ENCODE measurements around the gene IFNG-AS1. TPM values are rescaled to one million over a fixed set of nuclear protein-coding genes. Genes with fewer than 3 reads are reported as not detected.

IFNG-AS1 gene
- total RNA-seq, 4 donors from 2014 or later = not detected

- no peak for ATAC-seq
- H3K4me3 ChIP-seq = no peak overlapping the region
These were observed 48.5 kb downstream of the IFNG-AS1 start for GRCh38 chr12:68037616-68038255.

GRCh38 chr12:68038650-68039049, 49.4 kb downstream of the IFNG-AS1 start:
- Histone ChIP-seq H3K9me3 (no peaks in the 10 kb centered on the region), H3K27ac (no peak overlapping the region), H3K4me3 (no peak overlapping the region), H3K36me3 (no peaks in the 10 kb centered on the region), H3K27me3 (no peaks in the 10 kb centered on the region), H3K4me1 (peaks cover 0 to 3% (median 0%) of the 10 kb centered on the region in 3 donors)
- no peak for ATAC-seq
- WGBS, 2 donors (ENCODE audit: low coverage in 1 of 2) = 66 to 73% methylated on average over 2 to 3 of the region's 3 CpGs
- no peak for TF ChIP-seq EP300 (IDR thresholded peaks at IDR 0.05)
- TF ChIP-seq POLR2A (IDR thresholded peaks at IDR 0.05) = no peak

More at GRCh38 chr12:68037616-68038255, 48.5 kb downstream of the IFNG-AS1 start:
- H3K27me3 ChIP-seq = no peaks in the 10 kb centered on the region
- H3K4me1 ChIP-seq = peaks cover 0 to 3% (median 0%) of the 10 kb centered on the region in 3 donors
- TF ChIP-seq CTCF (IDR thresholded peaks at IDR 0.05) (no peak), POLR2AphosphoS5 (IDR thresholded peaks at IDR 0.05) (no peak), POLR2A (IDR thresholded peaks at IDR 0.05) (no peak), EP300 (IDR thresholded peaks at IDR 0.05) (no peak)
- no peaks in the 10 kb centered on the region for H3K9me3 ChIP-seq
- H3K36me3 ChIP-seq = no peaks in the 10 kb centered on the region
- no peak overlapping the region for H3K27ac ChIP-seq

GRCh38 chr12:68040450-68041075, 51.3 kb downstream of the IFNG-AS1 start:
- H3K9me3 ChIP-seq = no peaks in the 10 kb centered on the region
- 10% methylated on average over 4 to 6 of the region's 6 CpGs for WGBS, 2 donors (ENCODE audit: low coverage in 1 of 2)
- TF ChIP-seq CTCF (IDR thresholded peaks at IDR 0.05) (peak; percentile 58 to 81 (median 68)), POLR2AphosphoS5 (IDR thresholded peaks at IDR 0.05) (no peak)
- H3K27ac ChIP-seq = no peak overlapping the region
- ATAC-seq = peak; percentile 68
- H3K4me3 ChIP-seq = no peak overlapping the region
- no peaks in the 10 kb centered on the region for H3K36me3 ChIP-seq
- no peaks in the 10 kb centered on the region for H3K27me3 ChIP-seq
- H3K4me1 ChIP-seq = peaks cover 0 to 3% (median 0%) of the 10 kb centered on the region in 3 donors

- Histone ChIP-seq H3K9me3 (no peaks in the 10 kb centered on the region), H3K36me3 (no peaks in the 10 kb centered on the region), H3K27ac (no peak overlapping the region), H3K4me1 (peaks cover 0 to 3% (median 0%) of the 10 kb centered on the region in 3 donors), H3K27me3 (no peaks in the 10 kb centered on the region), H3K4me3 (no peak overlapping the region)
- WGBS, 2 donors (ENCODE audit: low coverage in 1 of 2) = 77 to 94% methylated on average over 5 to 6 of the region's 6 CpGs
- no peak for TF ChIP-seq CTCF (IDR thresholded peaks at IDR 0.05)
- no peak for ATAC-seq
These were observed 53.0 kb downstream of the IFNG-AS1 start for GRCh38 chr12:68042212-68042699.

- no peaks in the 10 kb centered on the region for H3K9me3 ChIP-seq
- WGBS, 2 donors (ENCODE audit: low coverage in 1 of 2) = 82% methylated on average over 1 of the region's 1 CpG; no CpG with 5 or more reads in 1 of the 2 donors
- H3K27ac ChIP-seq = no peak overlapping the region
- TF ChIP-seq POLR2A (IDR thresholded peaks at IDR 0.05) (no peak), POLR2AphosphoS5 (IDR thresholded peaks at IDR 0.05) (no peak), CTCF (IDR thresholded peaks at IDR 0.05) (no peak), EP300 (IDR thresholded peaks at IDR 0.05) (no peak)
- no peak for ATAC-seq
- H3K4me3 ChIP-seq = no peak overlapping the region
- H3K36me3 ChIP-seq = no peaks in the 10 kb centered on the region
- H3K4me1 ChIP-seq = peaks cover 0 to 3% (median 0%) of the 10 kb centered on the region in 3 donors
- no peaks in the 10 kb centered on the region for H3K27me3 ChIP-seq
These were observed 54.2 kb downstream of the IFNG-AS1 start for GRCh38 chr12:68043435-68043834.

Measured in gastroesophageal sphincter (tissue), 4 donors.